ENCODE data around the gene THAP4. TPM values are rescaled to one million over a fixed set of nuclear protein-coding genes. Genes with fewer than 3 reads are reported as not detected.
"Not testable (repeated sequence)": the region's sequence is repeated elsewhere in the genome, so short reads cannot be mapped to it uniquely, and the experiment has no call there.

Gene THAP4
- total and polyA plus RNA-seq, 2 of the 13 experiments (the other 11 are each of a cell fraction or from before 2014, with no cell fraction given), result 59.7 to 75.7 TPM

- no TSS peak for BruUV-seq (replicated peaks)
- Histone ChIP-seq H3K27ac (ENCODE audit: extremely low read length, insufficient read depth, low read length) (no peak overlapping the region), H3K27me3 (ENCODE audit: control insufficient read depth in 1 of 2, insufficient read depth in 2 of 2, low read length in 2 of 2) (no peaks in the 10 kb centered on the region), H3K9ac (ENCODE audit: insufficient read depth, low read depth, low read length) (no peak overlapping the region), H3K4me1 (ENCODE audit: insufficient read depth, low read length) (peaks cover 15% of the 10 kb centered on the region), H3K4me2 (ENCODE audit: low read depth, low read length) (no peak overlapping the region), H3K9me3 (ENCODE audit: low read length) (no peaks in the 10 kb centered on the region), H2AFZ (ENCODE audit: low read length) (no peak overlapping the region), H3K79me2 (ENCODE audit: insufficient read depth, low read length) (peaks cover 6% of the 10 kb centered on the region), H3K4me3 (replicated peaks in 1 of 3; ENCODE audit: insufficient read depth in 1 of 3, low read depth in 2 of 3, low read length in 3 of 3) (no peak overlapping the region), H3K36me3 (replicated peaks in 1 of 2; ENCODE audit: control insufficient read depth in 1 of 2, insufficient read depth in 2 of 2, low read length in 2 of 2) (peaks cover 15 to 31% of the 10 kb centered on the region in 2 experiments; a peak in 4 of 5 replicates), H4K20me1 (ENCODE audit: insufficient read depth, low read length) (peaks cover 9% of the 10 kb centered on the region; the same call in 1 of the 2 replicates)
- no peak for TF ChIP-seq NR2F6 (IDR thresholded peaks at IDR 0.05)
- TF ChIP-seq NR2F6 (CRISPR knock-in tag; IDR thresholded peaks at IDR 0.05), result no peak
- no peak for TF ChIP-seq NFE2L2 (IDR thresholded peaks at IDR 0.05; ENCODE audit: low read length)
- TF ChIP-seq ZBTB8A (CRISPR knock-in tag; IDR thresholded peaks at IDR 0.05; ENCODE audit: borderline replicate concordance, low read depth), result no peak
- no peak for TF ChIP-seq HMG20B (CRISPR knock-in tag; conservative IDR thresholded peaks at IDR 0.05)
- no peak for TF ChIP-seq ZNF549 (CRISPR knock-in tag; IDR thresholded peaks at IDR 0.05)
- no peak for TF ChIP-seq KLF12 (CRISPR knock-in tag; IDR thresholded peaks at IDR 0.05; ENCODE audit: borderline replicate concordance)
- TF ChIP-seq NR1H2 (CRISPR knock-in tag; IDR thresholded peaks at IDR 0.05; ENCODE audit: borderline replicate concordance, low read depth), result no peak
- no peak for TF ChIP-seq ZBTB49 (CRISPR knock-in tag; IDR thresholded peaks at IDR 0.05; ENCODE audit: borderline replicate concordance)
- TF ChIP-seq ARNTL (CRISPR knock-in tag; IDR thresholded peaks at IDR 0.05), result no peak
- WGBS (ENCODE audit: low lambda C conversion rate), result 100% methylated on average over 4 of the region's 7 CpGs
- intact Hi-C loops (cut with micrococcal nuclease; ENCODE audit: unreplicated experiment) (no loop called here), in situ Hi-C loops (cut with HindIII; ENCODE audit: extremely low pct_ligation_motif_present, low pct_unique_long_range_greater_than_20kb) (no loop called here)
- FAIRE-seq (no peak), ATAC-seq (no peak), DNase-seq (ENCODE audit: low spot score) (no peak)
- ChIA-PET CTCF (ENCODE audit: low intra/inter-chr PET ratio, low total read pairs) (no interaction called here), POLR2A (interaction anchor here (0.6 kb wide), 1 partner anchor 13 kb away, joined by 3 read pairs; no protein-coding TSS in a partner anchor)
Measured at GRCh38 chr2:241566468-241566867, 70.5 kb downstream of the THAP4 start.

GRCh38 chr2:241566021-241566420 is 70.9 kb downstream of the THAP4 start:
- H3K9ac ChIP-seq (ENCODE audit: insufficient read depth, low read depth, low read length); POLR2A ChIA-PET; BruUV-seq (replicated peaks); H2AFZ ChIP-seq (ENCODE audit: low read length); H3K27me3 ChIP-seq (ENCODE audit: control insufficient read depth in 1 of 2, insufficient read depth in 2 of 2, low read length in 2 of 2); FAIRE-seq; CTCF ChIA-PET (ENCODE audit: low intra/inter-chr PET ratio, low total read pairs); H3K27ac ChIP-seq (ENCODE audit: extremely low read length, insufficient read depth, low read length); ATAC-seq; H4K20me1 ChIP-seq (ENCODE audit: insufficient read depth, low read length); DNase-seq (ENCODE audit: low spot score); intact Hi-C loops (cut with micrococcal nuclease; ENCODE audit: unreplicated experiment); H3K79me2 ChIP-seq (ENCODE audit: insufficient read depth, low read length); H3K9me3 ChIP-seq (ENCODE audit: low read length); H3K4me2 ChIP-seq (ENCODE audit: low read depth, low read length); in situ Hi-C loops (cut with HindIII; ENCODE audit: extremely low pct_ligation_motif_present, low pct_unique_long_range_greater_than_20kb); H3K4me3 ChIP-seq (replicated peaks in 1 of 3; ENCODE audit: insufficient read depth in 1 of 3, low read depth in 2 of 3, low read length in 3 of 3): not testable (repeated sequence)
- Histone ChIP-seq H3K36me3 (replicated peaks in 1 of 2; ENCODE audit: control insufficient read depth in 1 of 2, insufficient read depth in 2 of 2, low read length in 2 of 2) (peaks cover 13 to 27% of the 10 kb centered on the region in 2 experiments; a peak in 4 of 5 replicates), H3K4me1 (ENCODE audit: insufficient read depth, low read length) (peaks cover 16% of the 10 kb centered on the region)
- WGBS (ENCODE audit: low lambda C conversion rate), result over 99% methylated on average over 11 of the region's 11 CpGs
